Lower leg skin (tissue), 3 donors: ENCODE data around the gene OR10V1.
"Not testable (repeated sequence)": the region's sequence is repeated elsewhere in the genome, so short reads cannot be mapped to it uniquely, and the experiment has no call there.

Experiments
- CTCF ChIP-seq, 3 donors: fragments of 450-650 bp; IDR thresholded peaks; one replicate each; pipeline ENCODE4 v1.5.1; 2016; ENCODE audit warnings: antibody characterized with exemption in 3 of 3, mild to moderate bottlenecking in 3 of 3, moderate library complexity in 2 of 3
- POLR2A ChIP-seq, 2 donors: fragments of 450-650 bp; IDR thresholded peaks; one replicate each; pipeline ENCODE4 v1.6.1; 2016 to 2017; ENCODE audit warnings: antibody characterized with exemption in 2 of 2, mild to moderate bottlenecking in 1 of 2, moderate library complexity in 1 of 2

DNA sequence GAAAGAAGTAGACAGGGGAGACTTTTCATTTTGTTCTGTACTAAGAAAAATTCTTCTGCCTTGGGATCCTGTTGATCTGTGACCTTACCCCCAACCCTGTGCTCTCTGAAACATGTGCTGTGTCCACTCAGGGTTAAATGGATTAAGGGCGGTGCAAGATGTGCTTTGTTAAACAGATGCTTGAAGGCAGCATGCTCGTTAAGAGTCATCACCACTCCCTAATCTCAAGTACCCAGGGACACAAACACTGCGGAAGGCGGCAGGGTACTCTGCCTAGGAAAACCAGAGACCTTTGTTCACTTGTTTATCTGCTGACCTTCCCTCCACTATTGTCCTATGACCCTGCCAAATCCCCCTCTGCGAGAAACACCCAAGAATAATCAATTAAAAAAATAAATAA is 13.5 kb downstream of the OR10V1 start:
- TF ChIP-seq CTCF, POLR2A (IDR thresholded peaks at IDR 0.05): not testable (repeated sequence)
